HepG2 (cell line): ENCODE measurements around the gene MAN2A1. TPM values are rescaled to one million over a fixed set of nuclear protein-coding genes. Genes with fewer than 3 reads are reported as not detected.

Source experiments
- ATAC-seq: fragments of 200-7000 bp; cut with Tn5 transposase; 3 replicates; pipeline ENCODE4 v1.9.1; 2020; ENCODE audit warnings: mild to moderate bottlenecking, moderate library complexity
- BruUV-seq: library from RNA; stranded (reverse); fragments of 400-500 nt; replicated peaks from 2 replicates; lab custom pipeline; 2021; lab: Mats Ljungman, UMichigan
- CTCF ChIA-PET: fragments of 300-600 bp; formaldehyde crosslinking; extraction: SDS; loops from one replicate; lab custom pipeline; 2021; ENCODE audit warnings: low total read pairs, inconsistent platforms, low intra/inter-chr PET ratio; lab: Yijun Ruan, JAX
- POLR2A ChIA-PET: fragments of 350-600 bp; sonication (Branson Sonifier 250); formaldehyde crosslinking; loops from one replicate; lab custom pipeline; 2020; ENCODE audit warnings: antibody characterized with exemption, inconsistent platforms; lab: Yijun Ruan, JAX
- DNase-seq: peaks from one replicate; pipeline ENCODE4 v3.0.0-alpha.2; 2015; ENCODE audit warnings: low spot score
- FAIRE-seq: peaks from 3 replicates; lab custom pipeline; 2011; peaks lifted over from hg19 to GRCh38; lab: Jason Lieb, UNC
- H2AFZ ChIP-seq: one replicate; pipeline ENCODE4 v1.6.1; 2011; ENCODE audit warnings: low read length, inconsistent platforms
- H3K27ac ChIP-seq: fragments of 300-600 bp; 3 replicates; pipeline ENCODE4 v1.8.0; 2011; ENCODE audit warnings: mixed run types, mild to moderate bottlenecking, mixed read lengths, low read length, inconsistent platforms; ENCODE audit not compliant: insufficient read depth; ENCODE audit errors: extremely low read length
- H3K27me3 ChIP-seq, 2 experiments: fragments of 200-600 bp in 1 of 2; 2 replicates in 1 of 2; 3 replicates in 1 of 2; pipeline versions ENCODE4 v1.6.0 to v1.8.0; 2011; ENCODE audit warnings: low read length in 2 of 2, mild to moderate bottlenecking in 2 of 2, moderate library complexity in 2 of 2, inconsistent platforms in 1 of 2; ENCODE audit not compliant: insufficient read depth in 2 of 2, control insufficient read depth in 1 of 2
- H3K36me3 ChIP-seq, 2 experiments: fragments of 200-600 bp in 1 of 2; replicated peaks in 1 of 2; 2 replicates in 1 of 2; 3 replicates in 1 of 2; pipeline versions ENCODE4 v1.5.1 to v1.8.0; 2011; ENCODE audit warnings: low read length in 2 of 2, inconsistent platforms in 1 of 2; ENCODE audit not compliant: insufficient read depth in 2 of 2, control insufficient read depth in 1 of 2
- H3K4me1 ChIP-seq: 2 replicates; pipeline ENCODE4 v1.5.1; 2012; ENCODE audit warnings: low read length, inconsistent platforms; ENCODE audit not compliant: insufficient read depth
- H3K4me2 ChIP-seq: 2 replicates; pipeline ENCODE4 v1.6.0; 2011; ENCODE audit warnings: low read depth, low read length, inconsistent platforms
- H3K4me3 ChIP-seq, 3 experiments: fragments of 200-600 bp in 1 of 3; sonication (generic), shearing (Covaris generic) in 1 of 3; replicated peaks in 1 of 3; 2 replicates each; pipeline ENCODE4 v1.5.1; 2011 to 2016; ENCODE audit warnings: low read length in 3 of 3, inconsistent platforms in 2 of 3, low read depth in 2 of 3, mild to moderate bottlenecking in 2 of 3, control low read depth in 1 of 3, mixed read lengths in 1 of 3; ENCODE audit not compliant: insufficient read depth in 1 of 3
- H3K79me2 ChIP-seq: one replicate; pipeline ENCODE4 v1.6.1; 2011; ENCODE audit warnings: low read length, inconsistent platforms; ENCODE audit not compliant: insufficient read depth
- H3K9ac ChIP-seq: 2 replicates; pipeline ENCODE4 v1.6.0; 2011; ENCODE audit warnings: mild to moderate bottlenecking, low read depth, low read length, inconsistent platforms; ENCODE audit not compliant: insufficient read depth
- H3K9me3 ChIP-seq: 2 replicates; pipeline ENCODE4 v1.5.1; 2012; ENCODE audit warnings: mild to moderate bottlenecking, low read length
- H4K20me1 ChIP-seq: 2 replicates; pipeline ENCODE4 v1.6.0; 2011; ENCODE audit warnings: inconsistent platforms, mild to moderate bottlenecking, low read length, moderate library complexity; ENCODE audit not compliant: insufficient read depth
- ATF7 ChIP-seq, 2 experiments: fragments of 450-650 bp in 1 of 2; sonication (generic) in 1 of 2; formaldehyde crosslinking in 1 of 2; IDR thresholded peaks; 2 replicates each; pipeline versions ENCODE4 v1.4.0 to v1.6.1; 2016 to 2020; ENCODE audit warnings: antibody characterized with exemption in 1 of 2, mild to moderate bottlenecking in 1 of 2, missing genetic modification reagents in 1 of 2
- CHD4 ChIP-seq: fragments of 200-600 bp; sonication (generic); IDR thresholded peaks from 2 replicates; pipeline ENCODE4 v1.7.0; 2017; ENCODE audit warnings: mild to moderate bottlenecking, low read length, borderline replicate concordance
- KDM3A ChIP-seq: IDR thresholded peaks from 2 replicates; pipeline ENCODE4 v1.6.1; 2018; ENCODE audit warnings: low read depth, missing compliant biosample characterization
- MAFF ChIP-seq: IDR thresholded peaks from 2 replicates; pipeline ENCODE4 v1.6.1; 2011; ENCODE audit warnings: low read depth, low read length, improper control_type of control experiment
- MAFK ChIP-seq, 2 experiments: IDR thresholded peaks in 1 of 2; conservative IDR thresholded peaks in 1 of 2; 2 replicates each; pipeline ENCODE4 v1.6.1; 2011; ENCODE audit warnings: improper control_type of control experiment in 2 of 2, low read length in 2 of 2
- ZNF235 ChIP-seq: sonication (generic); formaldehyde crosslinking; IDR thresholded peaks from 2 replicates; pipeline ENCODE4 v1.8.1; 2023; ENCODE audit warnings: mild to moderate bottlenecking, missing genetic modification reagents, borderline replicate concordance
- WGBS: methylation state at CpG from one replicate; pipeline ENCODE4 v1.1.6; 2017; ENCODE audit warnings: low lambda C conversion rate; 5-methylcytosine and 5-hydroxymethylcytosine counted together
- in situ Hi-C: cut with HindIII; loops from 2 replicates; pipeline ENCODE4 v1.10.0; 2017; ENCODE audit warnings: low pct_unique_long_range_greater_than_20kb; ENCODE audit not compliant: extremely low pct_ligation_motif_present
- intact Hi-C: fragments of 100-400 bp; cut with micrococcal nuclease; formaldehyde crosslinking; loops from one replicate; pipeline ENCODE4 v1.10.0; 2022; ENCODE audit not compliant: unreplicated experiment
- polyA plus RNA-seq, 8 experiments: library from polyadenylated mRNA; depleted of rRNA in 3 of 8; stranded (reverse) in 7 of 8; unstranded in 1 of 8; fragments of >200 nt; fragmentation: Illumina TruSeq in 4 of 8; extraction: Trizol in 4 of 8; gene quantifications; 2 replicates each; pipeline versions ENCODE4 v1.2.1 to v1.2.3, GENCODE V29; 2011 to 2016; ENCODE audit warnings: low read depth in 4 of 8, missing spikeins in 1 of 8, mixed read lengths in 1 of 8; ENCODE audit not compliant: insufficient read depth in 1 of 8
- total RNA-seq, 5 experiments: library from RNA; depleted of rRNA; stranded (reverse); fragments of >200 nt; fragmentation: Illumina TruSeq; extraction: Trizol; gene quantifications; 2 replicates each; pipeline ENCODE4 v1.2.3, GENCODE V29; 2016; ENCODE audit warnings: low read depth in 1 of 5
- TF ChIP-seq, protein P1 (sequence below): sonication (generic); formaldehyde crosslinking; IDR thresholded peaks from 2 replicates; pipeline ENCODE4 v1.9.0; 2021; ENCODE audit warnings: missing genetic modification reagents, borderline replicate concordance

MAN2A1 gene
- total and polyA plus RNA-seq, 2 of the 13 experiments (the other 11 are each of a cell fraction or from before 2014, with no cell fraction given) = 56.2 to 80.5 TPM

DNA sequence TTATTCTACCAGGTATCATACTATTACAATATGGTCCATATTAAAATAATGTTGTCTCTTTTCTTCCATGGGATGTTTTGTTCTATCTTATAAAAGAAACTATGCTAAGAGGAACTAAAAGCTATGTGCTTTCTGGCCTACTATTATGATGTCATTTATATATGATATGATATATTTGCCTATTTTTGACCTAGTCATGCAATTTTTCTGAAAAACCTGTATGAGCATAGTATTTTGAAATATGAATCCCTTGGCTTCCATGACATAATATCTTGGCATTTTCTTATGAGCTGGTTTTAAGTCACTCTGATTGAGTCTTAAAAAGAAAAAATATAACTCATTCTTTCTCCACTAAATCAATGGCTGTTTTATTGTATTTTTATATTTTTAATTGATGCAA, 60.7 kb downstream of the MAN2A1 start:
- DNase-seq = no peak
- Histone ChIP-seq H3K36me3 (peaks cover 0 to 3% of the 10 kb centered on the region in 2 experiments; a peak in 1 of 5 replicates), H3K4me3 (no peak overlapping the region), H3K4me1 (peaks cover 12% of the 10 kb centered on the region), H3K79me2 (peaks cover 8% of the 10 kb centered on the region), H3K4me2 (no peak overlapping the region), H2AFZ (no peak overlapping the region), H3K27me3 (no peaks in the 10 kb centered on the region), H3K27ac (no peak overlapping the region), H3K9ac (no peak overlapping the region)
- ATAC-seq = no peak
- FAIRE-seq = no peak
- in situ Hi-C loops (no loop called here), intact Hi-C loops (loop anchor here (5.0 kb wide), 1 partner anchor 58 kb away; no protein-coding TSS in a partner anchor)
- ChIA-PET CTCF (no interaction called here), POLR2A (no interaction called here)
- TF ChIP-seq ATF7 (IDR thresholded peaks at IDR 0.05) (peak; percentile 68), ATF7 (CRISPR knock-in tag; IDR thresholded peaks at IDR 0.05) (no peak), CHD4 (no peak)
- TF ChIP-seq, all 625 proteins: peak for 1
- no peaks in the 10 kb centered on the region for H4K20me1 ChIP-seq
- no TSS peak for BruUV-seq
- no peaks in the 10 kb centered on the region for H3K9me3 ChIP-seq

DNA sequence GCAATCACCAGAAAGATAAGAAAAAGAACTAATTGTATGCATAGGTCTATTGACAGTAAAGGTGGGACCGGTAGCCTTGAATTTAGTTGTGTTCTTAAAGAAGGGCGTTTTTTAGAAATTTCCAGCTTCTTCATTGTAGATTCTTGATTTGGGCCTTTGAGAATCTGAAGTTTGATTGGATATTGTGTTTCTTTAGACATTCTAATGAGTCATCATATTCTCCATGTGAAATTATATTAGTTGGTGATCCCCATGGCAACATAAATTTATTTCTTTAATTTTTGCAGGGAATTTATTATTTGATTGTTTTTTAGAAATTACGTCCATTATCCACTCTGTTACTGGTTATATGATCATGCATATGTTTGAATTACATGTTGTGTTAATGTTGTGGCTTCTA, 63.6 kb downstream of the MAN2A1 start:
- ChIA-PET POLR2A (interaction anchor here (0.6 kb wide), 1 partner anchor 99 kb away, joined by 4 read pairs; no protein-coding TSS in a partner anchor), CTCF (no interaction called here)
- WGBS = 96% methylated on average over 3 of the region's 3 CpGs
- peaks cover 3 to 11% of the 10 kb centered on the region in 2 experiments for H3K36me3 ChIP-seq
- H3K4me2 ChIP-seq = no peak overlapping the region
- H3K9ac ChIP-seq = no peak overlapping the region
- H2AFZ ChIP-seq = no peak overlapping the region
- ATAC-seq (no peak), FAIRE-seq (no peak), DNase-seq (no peak)
- no peak overlapping the region for H3K4me3 ChIP-seq
- in situ Hi-C loops (no loop called here), intact Hi-C loops (loop anchor here (5.0 kb wide), 1 partner anchor 61 kb away; no protein-coding TSS in a partner anchor)
- H3K9me3 ChIP-seq = no peaks in the 10 kb centered on the region
- H4K20me1 ChIP-seq = no peaks in the 10 kb centered on the region
- no peaks in the 10 kb centered on the region for H3K27me3 ChIP-seq
- H3K79me2 ChIP-seq = peaks cover 8% of the 10 kb centered on the region
- H3K4me1 ChIP-seq = peaks cover 4% of the 10 kb centered on the region
- no peak overlapping the region for H3K27ac ChIP-seq
- TF ChIP-seq, protein P1, sequence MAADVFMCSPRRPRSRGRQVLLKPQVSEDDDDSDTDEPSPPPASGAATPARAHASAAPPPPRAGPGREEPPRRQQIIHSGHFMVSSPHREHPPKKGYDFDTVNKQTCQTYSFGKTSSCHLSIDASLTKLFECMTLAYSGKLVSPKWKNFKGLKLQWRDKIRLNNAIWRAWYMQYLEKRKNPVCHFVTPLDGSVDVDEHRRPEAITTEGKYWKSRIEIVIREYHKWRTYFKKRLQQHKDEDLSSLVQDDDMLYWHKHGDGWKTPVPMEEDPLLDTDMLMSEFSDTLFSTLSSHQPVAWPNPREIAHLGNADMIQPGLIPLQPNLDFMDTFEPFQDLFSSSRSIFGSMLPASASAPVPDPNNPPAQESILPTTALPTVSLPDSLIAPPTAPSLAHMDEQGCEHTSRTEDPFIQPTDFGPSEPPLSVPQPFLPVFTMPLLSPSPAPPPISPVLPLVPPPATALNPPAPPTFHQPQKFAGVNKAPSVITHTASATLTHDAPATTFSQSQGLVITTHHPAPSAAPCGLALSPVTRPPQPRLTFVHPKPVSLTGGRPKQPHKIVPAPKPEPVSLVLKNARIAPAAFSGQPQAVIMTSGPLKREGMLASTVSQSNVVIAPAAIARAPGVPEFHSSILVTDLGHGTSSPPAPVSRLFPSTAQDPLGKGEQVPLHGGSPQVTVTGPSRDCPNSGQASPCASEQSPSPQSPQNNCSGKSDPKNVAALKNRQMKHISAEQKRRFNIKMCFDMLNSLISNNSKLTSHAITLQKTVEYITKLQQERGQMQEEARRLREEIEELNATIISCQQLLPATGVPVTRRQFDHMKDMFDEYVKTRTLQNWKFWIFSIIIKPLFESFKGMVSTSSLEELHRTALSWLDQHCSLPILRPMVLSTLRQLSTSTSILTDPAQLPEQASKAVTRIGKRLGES = no peak
- no peak for TF ChIP-seq ZNF235 (CRISPR knock-in tag)
- no peak for TF ChIP-seq KDM3A (CRISPR knock-in tag)
- peak; percentile 68 for TF ChIP-seq MAFF
- TF ChIP-seq MAFK (conservative IDR thresholded peaks at IDR 0.05 in 1 of 2, IDR thresholded peaks at IDR 0.05 in 1 of 2; ENCODE audit: low read length in 2 of 2) = peak; percentile 50 to 69; a peak in 3 of 4 replicates
- no TSS peak for BruUV-seq
